Measurements from ENCODE around the gene PTDSS2. TPM values are rescaled to one million over a fixed set of nuclear protein-coding genes. Genes with fewer than 3 reads are reported as not detected.

Gene PTDSS2
- total and polyA plus RNA-seq, 10 of the 15 experiments (the other 5 are each of a cell fraction or from before 2014, with no cell fraction given), result 0.39 to 21.1 (median 10.8) TPM

DNA sequence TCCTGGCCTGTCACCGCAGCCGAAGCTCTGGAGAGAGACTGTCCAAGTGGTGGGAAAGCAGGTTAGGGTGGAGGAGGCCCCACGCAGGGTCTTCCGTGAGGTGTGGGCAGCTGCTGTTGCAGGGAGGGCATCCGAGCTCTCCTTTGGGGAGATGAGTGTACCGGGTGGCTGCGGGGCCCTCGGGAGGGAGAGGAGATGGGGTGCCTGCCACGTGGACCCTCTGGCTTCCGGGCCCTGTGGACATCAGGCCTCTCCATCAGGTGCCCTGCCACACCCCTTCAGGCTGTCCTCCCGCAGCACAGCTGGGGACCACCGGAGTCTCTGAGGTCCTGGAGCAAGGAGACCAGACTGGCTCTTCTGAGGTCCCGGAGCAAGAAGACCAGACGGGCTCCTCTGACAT lies 1.7 kb downstream of the PTDSS2 start:
- Histone ChIP-seq H3K4me1 (ENCODE audit: control insufficient read depth, insufficient read depth, low read length) (peaks cover 16% of the 10 kb centered on the region), H3K4me3 (peak overlapping the region; percentile 82), H3K9me3 (replicated peaks; ENCODE audit: control insufficient read depth, insufficient read depth, low read length) (no peaks in the 10 kb centered on the region), H2AFZ (ENCODE audit: control insufficient read depth, low read depth, low read length) (no peak overlapping the region), H3K4me2 (ENCODE audit: control insufficient read depth, insufficient read depth) (peak overlapping the region; percentile 96), H3K27me3 (replicated peaks in 1 of 2; ENCODE audit: control insufficient read depth in 2 of 2, insufficient read depth in 2 of 2, low read length in 1 of 2) (no peaks in the 10 kb centered on the region), H3K27ac (ENCODE audit: control insufficient read depth, insufficient read depth) (no peak overlapping the region), H3K36me3 (ENCODE audit: control insufficient read depth in 2 of 2, insufficient read depth in 2 of 2, low read length in 1 of 2) (peaks cover 2 to 6% of the 10 kb centered on the region in 2 experiments; a peak in 3 of 4 replicates), H3K79me2 (ENCODE audit: control insufficient read depth, insufficient read depth, low read length) (peaks cover 14% of the 10 kb centered on the region), H4K20me1 (ENCODE audit: control insufficient read depth, insufficient read depth) (no peaks in the 10 kb centered on the region), H3K9ac (ENCODE audit: control insufficient read depth, insufficient read depth, low read length) (no peak overlapping the region)
- 89% methylated on average over 14 of the region's 14 CpGs for WGBS (ENCODE audit: insufficient coverage, insufficient replicate concordance, low lambda C conversion rate, missing lambda C conversion rate)
- ChIA-PET RAD21 (ENCODE audit: unreplicated experiment) (no interaction called here), SMC1A (ENCODE audit: uncharacterized antibody, unreplicated experiment) (no interaction called here), CTCF (interaction anchor here (1.4 kb wide), 1 partner anchor 147 kb away, joined by 3 read pairs; no protein-coding TSS in a partner anchor), POLR2A (no interaction called here)
- ATAC-seq (no peak), FAIRE-seq (no peak), DNase-seq (ENCODE audit: low read depth, low spot score) (no peak)
- in situ Hi-C loops (cut with MboI), result loop anchor here (5.0 kb wide), 1 partner anchor 51 kb away; no protein-coding TSS in a partner anchor
- BruUV-seq (replicated peaks), result TSS peak; percentile 41
- intact Hi-C loops (cut with micrococcal nuclease; ENCODE audit: unreplicated experiment), result no loop called here
- TF ChIP-seq TAF1 (IDR thresholded peaks at IDR 0.05; ENCODE audit: borderline replicate concordance, low read depth, low read length) (no peak), MXI1 (IDR thresholded peaks at IDR 0.05; ENCODE audit: low read depth, low read length) (no peak), ZBED1 (IDR thresholded peaks at IDR 0.05; ENCODE audit: borderline replicate concordance) (no peak), EED (IDR thresholded peaks at IDR 0.05; ENCODE audit: low read depth) (no peak), SMARCA5 (IDR thresholded peaks at IDR 0.05) (no peak), CBX3 (IDR thresholded peaks at IDR 0.05; ENCODE audit: borderline replicate concordance, low read depth) (no peak), MTA3 (IDR thresholded peaks at IDR 0.05; ENCODE audit: borderline replicate concordance, low read length) (no peak), ZNF24 (IDR thresholded peaks at IDR 0.05) (no peak), CBFB (IDR thresholded peaks at IDR 0.05; ENCODE audit: low read depth) (no peak)
- TF ChIP-seq, protein P1, sequence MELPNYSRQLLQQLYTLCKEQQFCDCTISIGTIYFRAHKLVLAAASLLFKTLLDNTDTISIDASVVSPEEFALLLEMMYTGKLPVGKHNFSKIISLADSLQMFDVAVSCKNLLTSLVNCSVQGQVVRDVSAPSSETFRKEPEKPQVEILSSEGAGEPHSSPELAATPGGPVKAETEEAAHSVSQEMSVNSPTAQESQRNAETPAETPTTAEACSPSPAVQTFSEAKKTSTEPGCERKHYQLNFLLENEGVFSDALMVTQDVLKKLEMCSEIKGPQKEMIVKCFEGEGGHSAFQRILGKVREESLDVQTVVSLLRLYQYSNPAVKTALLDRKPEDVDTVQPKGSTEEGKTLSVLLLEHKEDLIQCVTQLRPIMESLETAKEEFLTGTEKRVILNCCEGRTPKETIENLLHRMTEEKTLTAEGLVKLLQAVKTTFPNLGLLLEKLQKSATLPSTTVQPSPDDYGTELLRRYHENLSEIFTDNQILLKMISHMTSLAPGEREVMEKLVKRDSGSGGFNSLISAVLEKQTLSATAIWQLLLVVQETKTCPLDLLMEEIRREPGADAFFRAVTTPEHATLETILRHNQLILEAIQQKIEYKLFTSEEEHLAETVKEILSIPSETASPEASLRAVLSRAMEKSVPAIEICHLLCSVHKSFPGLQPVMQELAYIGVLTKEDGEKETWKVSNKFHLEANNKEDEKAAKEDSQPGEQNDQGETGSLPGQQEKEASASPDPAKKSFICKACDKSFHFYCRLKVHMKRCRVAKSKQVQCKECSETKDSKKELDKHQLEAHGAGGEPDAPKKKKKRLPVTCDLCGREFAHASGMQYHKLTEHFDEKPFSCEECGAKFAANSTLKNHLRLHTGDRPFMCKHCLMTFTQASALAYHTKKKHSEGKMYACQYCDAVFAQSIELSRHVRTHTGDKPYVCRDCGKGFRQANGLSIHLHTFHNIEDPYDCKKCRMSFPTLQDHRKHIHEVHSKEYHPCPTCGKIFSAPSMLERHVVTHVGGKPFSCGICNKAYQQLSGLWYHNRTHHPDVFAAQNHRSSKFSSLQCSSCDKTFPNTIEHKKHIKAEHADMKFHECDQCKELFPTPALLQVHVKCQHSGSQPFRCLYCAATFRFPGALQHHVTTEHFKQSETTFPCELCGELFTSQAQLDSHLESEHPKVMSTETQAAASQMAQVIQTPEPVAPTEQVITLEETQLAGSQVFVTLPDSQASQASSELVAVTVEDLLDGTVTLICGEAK (IDR thresholded peaks at IDR 0.05; ENCODE audit: borderline replicate concordance), result no peak
- TF ChIP-seq, protein P2, sequence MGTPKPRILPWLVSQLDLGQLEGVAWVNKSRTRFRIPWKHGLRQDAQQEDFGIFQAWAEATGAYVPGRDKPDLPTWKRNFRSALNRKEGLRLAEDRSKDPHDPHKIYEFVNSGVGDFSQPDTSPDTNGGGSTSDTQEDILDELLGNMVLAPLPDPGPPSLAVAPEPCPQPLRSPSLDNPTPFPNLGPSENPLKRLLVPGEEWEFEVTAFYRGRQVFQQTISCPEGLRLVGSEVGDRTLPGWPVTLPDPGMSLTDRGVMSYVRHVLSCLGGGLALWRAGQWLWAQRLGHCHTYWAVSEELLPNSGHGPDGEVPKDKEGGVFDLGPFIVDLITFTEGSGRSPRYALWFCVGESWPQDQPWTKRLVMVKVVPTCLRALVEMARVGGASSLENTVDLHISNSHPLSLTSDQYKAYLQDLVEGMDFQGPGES (IDR thresholded peaks at IDR 0.05), result no peak
- TF ChIP-seq, protein P3, sequence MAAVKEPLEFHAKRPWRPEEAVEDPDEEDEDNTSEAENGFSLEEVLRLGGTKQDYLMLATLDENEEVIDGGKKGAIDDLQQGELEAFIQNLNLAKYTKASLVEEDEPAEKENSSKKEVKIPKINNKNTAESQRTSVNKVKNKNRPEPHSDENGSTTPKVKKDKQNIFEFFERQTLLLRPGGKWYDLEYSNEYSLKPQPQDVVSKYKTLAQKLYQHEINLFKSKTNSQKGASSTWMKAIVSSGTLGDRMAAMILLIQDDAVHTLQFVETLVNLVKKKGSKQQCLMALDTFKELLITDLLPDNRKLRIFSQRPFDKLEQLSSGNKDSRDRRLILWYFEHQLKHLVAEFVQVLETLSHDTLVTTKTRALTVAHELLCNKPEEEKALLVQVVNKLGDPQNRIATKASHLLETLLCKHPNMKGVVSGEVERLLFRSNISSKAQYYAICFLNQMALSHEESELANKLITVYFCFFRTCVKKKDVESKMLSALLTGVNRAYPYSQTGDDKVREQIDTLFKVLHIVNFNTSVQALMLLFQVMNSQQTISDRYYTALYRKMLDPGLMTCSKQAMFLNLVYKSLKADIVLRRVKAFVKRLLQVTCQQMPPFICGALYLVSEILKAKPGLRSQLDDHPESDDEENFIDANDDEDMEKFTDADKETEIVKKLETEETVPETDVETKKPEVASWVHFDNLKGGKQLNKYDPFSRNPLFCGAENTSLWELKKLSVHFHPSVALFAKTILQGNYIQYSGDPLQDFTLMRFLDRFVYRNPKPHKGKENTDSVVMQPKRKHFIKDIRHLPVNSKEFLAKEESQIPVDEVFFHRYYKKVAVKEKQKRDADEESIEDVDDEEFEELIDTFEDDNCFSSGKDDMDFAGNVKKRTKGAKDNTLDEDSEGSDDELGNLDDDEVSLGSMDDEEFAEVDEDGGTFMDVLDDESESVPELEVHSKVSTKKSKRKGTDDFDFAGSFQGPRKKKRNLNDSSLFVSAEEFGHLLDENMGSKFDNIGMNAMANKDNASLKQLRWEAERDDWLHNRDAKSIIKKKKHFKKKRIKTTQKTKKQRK (IDR thresholded peaks at IDR 0.05; ENCODE audit: low read depth, low read length), result no peak
- TF ChIP-seq, protein P4, sequence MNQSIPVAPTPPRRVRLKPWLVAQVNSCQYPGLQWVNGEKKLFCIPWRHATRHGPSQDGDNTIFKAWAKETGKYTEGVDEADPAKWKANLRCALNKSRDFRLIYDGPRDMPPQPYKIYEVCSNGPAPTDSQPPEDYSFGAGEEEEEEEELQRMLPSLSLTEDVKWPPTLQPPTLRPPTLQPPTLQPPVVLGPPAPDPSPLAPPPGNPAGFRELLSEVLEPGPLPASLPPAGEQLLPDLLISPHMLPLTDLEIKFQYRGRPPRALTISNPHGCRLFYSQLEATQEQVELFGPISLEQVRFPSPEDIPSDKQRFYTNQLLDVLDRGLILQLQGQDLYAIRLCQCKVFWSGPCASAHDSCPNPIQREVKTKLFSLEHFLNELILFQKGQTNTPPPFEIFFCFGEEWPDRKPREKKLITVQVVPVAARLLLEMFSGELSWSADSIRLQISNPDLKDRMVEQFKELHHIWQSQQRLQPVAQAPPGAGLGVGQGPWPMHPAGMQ (IDR thresholded peaks at IDR 0.05; ENCODE audit: borderline replicate concordance), result no peak
- TF ChIP-seq, protein P5, sequence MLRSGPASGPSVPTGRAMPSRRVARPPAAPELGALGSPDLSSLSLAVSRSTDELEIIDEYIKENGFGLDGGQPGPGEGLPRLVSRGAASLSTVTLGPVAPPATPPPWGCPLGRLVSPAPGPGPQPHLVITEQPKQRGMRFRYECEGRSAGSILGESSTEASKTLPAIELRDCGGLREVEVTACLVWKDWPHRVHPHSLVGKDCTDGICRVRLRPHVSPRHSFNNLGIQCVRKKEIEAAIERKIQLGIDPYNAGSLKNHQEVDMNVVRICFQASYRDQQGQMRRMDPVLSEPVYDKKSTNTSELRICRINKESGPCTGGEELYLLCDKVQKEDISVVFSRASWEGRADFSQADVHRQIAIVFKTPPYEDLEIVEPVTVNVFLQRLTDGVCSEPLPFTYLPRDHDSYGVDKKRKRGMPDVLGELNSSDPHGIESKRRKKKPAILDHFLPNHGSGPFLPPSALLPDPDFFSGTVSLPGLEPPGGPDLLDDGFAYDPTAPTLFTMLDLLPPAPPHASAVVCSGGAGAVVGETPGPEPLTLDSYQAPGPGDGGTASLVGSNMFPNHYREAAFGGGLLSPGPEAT (IDR thresholded peaks at IDR 0.05; ENCODE audit: low read depth), result no peak

Measured in GM12878 (cell line).